Mesenchymal stem cell (in vitro differentiated cells and primary cell): ENCODE results near the gene CDK1.
A peak's percentile ranks its signal among the peaks of the same experiment; 100 is the strongest.

Experiments
- DNase-seq: peaks from one replicate; pipeline ENCODE4 v3.0.0-alpha.2; 2013
- H2AFZ ChIP-seq: one replicate; pipeline ENCODE4 v1.6.1; 2013; ENCODE audit warnings: low read depth, mild to moderate bottlenecking, control low read depth, inconsistent platforms, low read length, moderate library complexity
- H2AK5ac ChIP-seq: 2 replicates; pipeline ENCODE4 v1.6.1; 2013; ENCODE audit warnings: low read length, moderate library complexity, mild to moderate bottlenecking, inconsistent platforms; ENCODE audit not compliant: severe bottlenecking
- H2BK120ac ChIP-seq: one replicate; pipeline ENCODE4 v1.6.1; 2013; ENCODE audit warnings: low read depth, mild to moderate bottlenecking, inconsistent platforms, low read length, moderate library complexity
- H2BK12ac ChIP-seq, 2 experiments: one replicate each; pipeline ENCODE4 v1.6.1; 2013; ENCODE audit warnings: inconsistent platforms in 2 of 2, low read length in 2 of 2, mild to moderate bottlenecking in 2 of 2, moderate library complexity in 2 of 2, control low read depth in 1 of 2
- H2BK15ac ChIP-seq: one replicate; pipeline ENCODE4 v1.6.1; 2013; ENCODE audit warnings: mild to moderate bottlenecking, low read depth, inconsistent platforms; ENCODE audit not compliant: poor library complexity, severe bottlenecking
- H2BK5ac ChIP-seq: 2 replicates; pipeline ENCODE4 v1.6.1; 2013; ENCODE audit warnings: low read depth, mild to moderate bottlenecking, low read length, control low read depth, inconsistent platforms; ENCODE audit not compliant: poor library complexity, severe bottlenecking
- H3K14ac ChIP-seq, 2 experiments: one replicate each; pipeline ENCODE4 v1.6.1; 2013; ENCODE audit warnings: inconsistent platforms in 2 of 2, low read length in 2 of 2, control low read depth in 1 of 2, mild to moderate bottlenecking in 1 of 2, moderate library complexity in 1 of 2
- H3K18ac ChIP-seq, 2 experiments: one replicate each; pipeline ENCODE4 v1.6.1; 2013; ENCODE audit warnings: inconsistent platforms in 2 of 2, low read length in 2 of 2, control low read depth in 1 of 2, low read depth in 1 of 2, mild to moderate bottlenecking in 1 of 2
- H3K23ac ChIP-seq, 2 experiments: one replicate each; pipeline ENCODE4 v1.6.1; 2013; ENCODE audit warnings: inconsistent platforms in 2 of 2, low read length in 2 of 2, mild to moderate bottlenecking in 2 of 2, moderate library complexity in 2 of 2, control low read depth in 1 of 2
- H3K27ac ChIP-seq: 2 replicates; pipeline ENCODE4 v1.5.1; 2013; ENCODE audit warnings: mild to moderate bottlenecking, moderate library complexity, low read length, control low read depth, inconsistent platforms; ENCODE audit not compliant: poor library complexity, severe bottlenecking
- H3K27me3 ChIP-seq, 2 experiments: 2 replicates each; pipeline versions ENCODE4 v1.6.1 to v1.7.0; 2013; ENCODE audit warnings: low read length in 2 of 2, mild to moderate bottlenecking in 2 of 2, moderate library complexity in 2 of 2, control low read depth in 1 of 2, inconsistent platforms in 1 of 2; ENCODE audit not compliant: control insufficient read depth in 1 of 2, insufficient read depth in 1 of 2
- H3K36me3 ChIP-seq, 2 experiments: 2 replicates each; pipeline versions ENCODE4 v1.6.1 to v1.7.0; 2013; ENCODE audit warnings: low read length in 2 of 2, control low read depth in 1 of 2, inconsistent platforms in 1 of 2, low read depth in 1 of 2, mild to moderate bottlenecking in 1 of 2; ENCODE audit not compliant: insufficient read depth in 2 of 2, control insufficient read depth in 1 of 2
- H3K4ac ChIP-seq, 2 experiments: one replicate each; pipeline ENCODE4 v1.6.1; 2013; ENCODE audit warnings: inconsistent platforms in 2 of 2, low read length in 2 of 2, mild to moderate bottlenecking in 2 of 2, moderate library complexity in 2 of 2, control low read depth in 1 of 2, low read depth in 1 of 2
- H3K4me1 ChIP-seq: 2 replicates; pipeline ENCODE4 v1.6.1; 2013; ENCODE audit warnings: low read depth, low read length, control low read depth; ENCODE audit not compliant: control insufficient read depth, insufficient read depth
- H3K4me2 ChIP-seq: 2 replicates; pipeline ENCODE4 v1.6.1; 2013; ENCODE audit warnings: low read length, mild to moderate bottlenecking, inconsistent platforms; ENCODE audit not compliant: poor library complexity, severe bottlenecking
- H3K4me3 ChIP-seq, 2 experiments: 2 replicates each; pipeline versions ENCODE4 v1.5.1 to v1.7.0; 2013; ENCODE audit warnings: low read length in 2 of 2, mild to moderate bottlenecking in 2 of 2, control low read depth in 1 of 2, low read depth in 1 of 2; ENCODE audit not compliant: insufficient read depth in 1 of 2
- H3K79me1 ChIP-seq: replicated peaks from 2 replicates; pipeline ENCODE4 v1.6.1; 2013; ENCODE audit warnings: mild to moderate bottlenecking, control low read depth, low read length, inconsistent platforms; ENCODE audit not compliant: poor library complexity, severe bottlenecking
- H3K9ac ChIP-seq: 2 replicates; pipeline ENCODE4 v1.7.0; 2013; ENCODE audit warnings: mild to moderate bottlenecking, low read length, moderate library complexity
- H3K9me3 ChIP-seq: 2 replicates; pipeline ENCODE4 v1.7.0; 2013; ENCODE audit warnings: mild to moderate bottlenecking, low read length; ENCODE audit not compliant: control insufficient read depth
- H4K8ac ChIP-seq: one replicate; pipeline ENCODE4 v1.6.1; 2013; ENCODE audit warnings: inconsistent platforms, mild to moderate bottlenecking, low read length, moderate library complexity
- H4K91ac ChIP-seq: one replicate; pipeline ENCODE4 v1.6.1; 2013; ENCODE audit warnings: mild to moderate bottlenecking, low read length, inconsistent platforms
- WGBS: methylation state at CpG from one replicate; pipeline ENCODE4 v1.1.7; 2013; ENCODE audit warnings: mixed read lengths; 5-methylcytosine and 5-hydroxymethylcytosine counted together

The CDK1 gene

DNA sequence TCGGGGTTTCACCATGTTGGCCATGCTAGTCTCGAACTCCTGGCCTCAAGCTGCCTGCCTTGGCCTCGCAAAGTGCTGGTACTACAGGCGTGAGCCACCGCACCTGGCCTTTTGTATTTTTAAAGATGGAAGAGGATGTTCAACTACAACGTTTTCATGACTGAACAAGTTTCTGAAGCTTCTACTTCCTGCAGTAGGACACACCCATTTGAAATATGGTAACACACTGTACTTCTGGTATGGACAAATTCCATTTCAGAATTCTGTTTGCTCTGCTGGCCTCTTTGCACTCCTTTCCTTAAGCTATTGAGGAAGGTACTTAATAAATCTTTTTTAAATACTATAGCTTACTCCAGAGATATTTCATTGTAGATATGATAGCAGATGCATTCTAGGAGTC, 10.9 kb upstream of the CDK1 start:
- no peak overlapping the region for H4K91ac ChIP-seq
- H4K8ac ChIP-seq, result no peak overlapping the region
- H3K4ac ChIP-seq, result peak overlapping the region in 1 of 2 experiments; percentile 24
- no peak overlapping the region for H2BK12ac ChIP-seq
- no peak for DNase-seq
- H3K18ac ChIP-seq, result no peak overlapping the region
- H3K9me3 ChIP-seq, result no peaks in the 10 kb centered on the region
- H3K36me3 ChIP-seq, result no peaks in the 10 kb centered on the region
- no peak overlapping the region for H2BK15ac ChIP-seq
- no peak overlapping the region for H3K9ac ChIP-seq
- no peak overlapping the region for H3K14ac ChIP-seq
- H2BK5ac ChIP-seq, result no peak overlapping the region
- H3K27ac ChIP-seq, result no peak overlapping the region
- H3K79me1 ChIP-seq, result no peaks in the 10 kb centered on the region
- no peaks in the 10 kb centered on the region for H3K27me3 ChIP-seq
- H3K4me2 ChIP-seq, result no peak overlapping the region
- no peak overlapping the region for H2AFZ ChIP-seq
- H3K23ac ChIP-seq, result no peak overlapping the region
- no peak overlapping the region for H2AK5ac ChIP-seq
- no peak overlapping the region for H2BK120ac ChIP-seq
- 85% methylated on average over 6 of the region's 6 CpGs for WGBS
- peaks cover 3% of the 10 kb centered on the region for H3K4me1 ChIP-seq
- no peak overlapping the region for H3K4me3 ChIP-seq

DNA sequence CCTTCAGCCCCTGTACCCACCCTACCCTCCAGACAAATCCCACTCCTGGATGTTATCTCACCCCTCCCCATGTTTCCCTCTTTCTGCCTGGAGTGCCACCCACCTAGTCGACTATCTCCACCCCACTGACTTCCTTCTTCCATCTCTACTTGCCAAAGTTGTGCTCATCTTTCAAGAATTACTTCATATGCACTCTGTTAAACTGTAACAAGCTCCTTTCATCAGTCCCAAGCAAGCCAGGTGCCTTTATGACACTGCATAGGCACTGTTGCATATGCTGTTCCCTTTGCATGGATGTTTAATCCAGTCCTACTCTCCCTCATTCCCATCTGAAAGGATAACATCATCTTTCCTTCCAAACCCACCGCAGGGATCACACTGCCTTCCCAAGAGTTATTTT, 8.9 kb upstream of the CDK1 start:
- Histone ChIP-seq H3K36me3 (no peaks in the 10 kb centered on the region), H3K4ac (no peak overlapping the region), H2BK5ac (no peak overlapping the region), H3K9me3 (no peaks in the 10 kb centered on the region), H2AK5ac (peak overlapping the region; percentile 45), H3K9ac (no peak overlapping the region), H3K4me3 (no peak overlapping the region), H3K14ac (no peak overlapping the region), H3K27ac (peak overlapping the region; percentile 55), H2BK12ac (no peak overlapping the region), H2AFZ (no peak overlapping the region), H4K8ac (no peak overlapping the region), H2BK15ac (no peak overlapping the region), H3K27me3 (no peaks in the 10 kb centered on the region), H2BK120ac (no peak overlapping the region), H3K18ac (no peak overlapping the region), H3K4me2 (no peak overlapping the region), H3K4me1 (peaks cover 3% of the 10 kb centered on the region), H3K23ac (no peak overlapping the region), H3K79me1 (no peaks in the 10 kb centered on the region), H4K91ac (no peak overlapping the region)
- no peak for DNase-seq
- WGBS, result 38% methylated on average over 2 of the region's 2 CpGs

DNA sequence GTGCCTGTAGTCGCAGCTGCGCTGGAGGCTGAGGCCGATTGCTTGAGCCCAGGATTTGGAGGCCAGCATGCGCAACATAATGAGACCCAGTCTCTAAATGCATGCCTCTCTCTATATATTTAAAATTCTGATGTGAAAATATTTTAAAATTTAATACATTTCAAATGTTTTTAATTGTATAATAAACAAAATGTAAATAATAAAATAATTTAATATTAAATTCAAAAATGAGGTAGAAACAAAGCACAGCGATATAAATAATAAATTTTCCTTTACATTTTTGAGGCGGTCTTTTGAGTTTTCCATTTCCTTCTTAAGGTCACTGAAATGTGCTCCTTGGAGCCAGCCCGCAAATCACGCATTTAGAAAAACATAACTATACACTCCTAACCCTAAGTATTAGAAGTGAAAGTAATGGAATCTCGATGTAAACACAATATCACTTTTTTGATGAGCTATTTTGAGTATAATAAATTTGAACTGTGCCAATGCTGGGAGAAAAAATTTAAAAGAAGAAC, 523 bp upstream of the CDK1 start:
- H3K9me3 ChIP-seq, result no peaks in the 10 kb centered on the region
- no peak overlapping the region for H3K14ac ChIP-seq
- no peak overlapping the region for H2BK12ac ChIP-seq
- H3K23ac ChIP-seq, result no peak overlapping the region
- H3K4ac ChIP-seq, result peak overlapping the region in 1 of 2 experiments; percentile 87
- H3K27ac ChIP-seq, result peak overlapping the region; percentile 38
- H3K4me3 ChIP-seq, result peak overlapping the region in 1 of 2 experiments; percentile 88
- 60% methylated on average over 5 of the region's 9 CpGs for WGBS
- H3K4me2 ChIP-seq, result peak overlapping the region; percentile 39
- no peak overlapping the region for H2AK5ac ChIP-seq
- no peak overlapping the region for H2AFZ ChIP-seq
- H3K27me3 ChIP-seq, result no peaks in the 10 kb centered on the region
- no peaks in the 10 kb centered on the region for H3K36me3 ChIP-seq
- peaks cover 6% of the 10 kb centered on the region for H3K4me1 ChIP-seq
- no peak overlapping the region for H4K91ac ChIP-seq
- peak overlapping the region in 1 of 2 experiments; percentile 62 for H3K18ac ChIP-seq
- no peak overlapping the region for H2BK15ac ChIP-seq
- H2BK120ac ChIP-seq, result no peak overlapping the region
- no peak for DNase-seq
- H2BK5ac ChIP-seq, result no peak overlapping the region
- H3K9ac ChIP-seq, result peak overlapping the region; percentile 94
- peak overlapping the region; percentile 85 for H4K8ac ChIP-seq
- no peaks in the 10 kb centered on the region for H3K79me1 ChIP-seq

DNA sequence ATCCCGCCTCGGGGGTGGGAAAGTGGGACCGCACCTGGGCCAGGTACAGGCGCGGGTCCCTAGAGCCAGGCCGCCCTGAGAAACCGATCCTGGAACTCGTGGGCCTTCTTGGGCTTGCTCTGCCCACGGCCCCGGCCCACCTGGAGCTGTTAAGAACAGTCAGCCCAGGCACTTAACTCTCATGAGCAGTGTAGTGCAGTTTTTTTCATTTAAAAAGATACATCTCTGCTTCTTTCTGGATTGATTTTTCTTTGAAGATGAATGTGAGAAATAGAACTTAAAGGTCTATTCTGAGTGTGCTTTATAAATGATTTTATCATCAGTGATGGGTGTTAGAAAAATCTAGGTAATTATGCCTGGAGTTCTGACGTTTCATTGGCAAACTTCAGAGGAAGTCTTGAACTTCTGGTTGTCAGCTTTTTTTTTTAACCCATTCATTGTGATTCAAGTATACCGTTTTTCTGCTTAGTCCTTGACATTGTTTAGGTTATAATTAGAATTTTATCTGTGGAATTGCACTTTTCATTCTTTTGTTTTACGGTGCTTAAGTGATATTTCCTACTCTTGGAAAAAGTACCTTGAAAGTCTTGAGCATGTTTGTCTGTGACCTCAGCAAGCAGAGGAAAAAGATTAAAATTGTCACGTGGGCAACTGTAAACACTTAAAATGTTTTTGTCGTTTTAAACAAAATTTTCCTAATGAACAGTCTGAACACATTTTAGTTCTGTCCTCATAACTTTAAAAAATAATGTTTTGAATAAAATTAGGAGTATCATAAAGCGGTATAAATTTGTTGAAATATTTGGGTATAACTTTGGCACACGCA, 906 bp downstream of the CDK1 start:
- peak overlapping the region; percentile 71 for H2AFZ ChIP-seq
- H3K23ac ChIP-seq, result peak overlapping the region in 1 of 2 experiments; percentile 72
- H3K27ac ChIP-seq, result no peak overlapping the region
- DNase-seq, result peak; percentile 28
- no peak overlapping the region for H2BK15ac ChIP-seq
- H3K36me3 ChIP-seq, result no peaks in the 10 kb centered on the region
- H3K9ac ChIP-seq, result peak overlapping the region; percentile 94
- peak overlapping the region; percentile 65 to 88 for H3K4me3 ChIP-seq
- peak overlapping the region in 1 of 2 experiments; percentile 43 for H3K18ac ChIP-seq
- H3K79me1 ChIP-seq, result no peaks in the 10 kb centered on the region
- no peak overlapping the region for H3K14ac ChIP-seq
- H3K4me1 ChIP-seq, result peaks cover 6% of the 10 kb centered on the region
- H2BK12ac ChIP-seq, result peak overlapping the region in 1 of 2 experiments; percentile 11
- H4K91ac ChIP-seq, result no peak overlapping the region
- H3K4me2 ChIP-seq, result peak overlapping the region; percentile 100
- no peak overlapping the region for H3K4ac ChIP-seq
- 4% methylated on average over 14 of the region's 17 CpGs for WGBS
- H2BK5ac ChIP-seq, result no peak overlapping the region
- peak overlapping the region; percentile 64 for H4K8ac ChIP-seq
- no peak overlapping the region for H2AK5ac ChIP-seq
- H3K27me3 ChIP-seq, result no peaks in the 10 kb centered on the region
- H2BK120ac ChIP-seq, result peak overlapping the region; percentile 2
- no peaks in the 10 kb centered on the region for H3K9me3 ChIP-seq
